Stimulated activated naive CD8-positive, alpha-beta T cell treated with anti-CD3 and anti-CD28 coated beads, Interleukin-15, Interleukin-2, amounts not matched to agents 100 U/mL and 50 U/mL, for 24 hours (primary cell): ENCODE measurements around the gene SORCS1.

Source experiments
- ATAC-seq: fragments of 150-1000 bp; cut with Tn5 transposase; one replicate; pipeline ENCODE4 v1.10.0; 2021
- DNase-seq: peaks from one replicate; pipeline ENCODE4 v3.0.0; 2021

Gene SORCS1

GRCh38 chr10:107163881-107164861 is at the start of gene SORCS1:
SORCS1 (minus strand) TSS chr10:107164706.
- DNase-seq, result peak; percentile 2
- no peak for ATAC-seq

- DNase-seq (no peak), ATAC-seq (no peak)
Observed at GRCh38 chr10:107214261-107214660, 49.8 kb upstream of the SORCS1 start.

DNA sequence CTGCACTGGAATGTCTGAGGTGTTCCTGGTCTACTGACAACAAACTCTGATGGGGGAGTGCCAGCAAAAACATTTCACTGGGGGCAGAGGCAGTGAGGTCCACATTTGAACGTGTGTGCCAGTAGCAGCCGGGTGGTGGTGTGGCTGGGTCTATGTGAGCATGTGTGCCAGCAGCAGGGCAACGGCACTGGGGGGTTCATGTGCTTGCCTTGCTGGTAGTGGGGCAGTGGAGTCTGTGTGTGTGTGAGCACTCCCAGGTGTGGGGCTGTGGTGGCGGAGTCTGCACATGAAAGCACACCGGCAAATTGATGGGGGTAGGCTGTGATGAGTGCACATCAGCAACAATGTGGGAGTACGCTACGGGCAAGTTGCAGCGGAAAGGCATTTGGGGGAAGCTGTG is 49.4 kb upstream of the SORCS1 start:
- ATAC-seq, result no peak
- DNase-seq, result no peak

DNA sequence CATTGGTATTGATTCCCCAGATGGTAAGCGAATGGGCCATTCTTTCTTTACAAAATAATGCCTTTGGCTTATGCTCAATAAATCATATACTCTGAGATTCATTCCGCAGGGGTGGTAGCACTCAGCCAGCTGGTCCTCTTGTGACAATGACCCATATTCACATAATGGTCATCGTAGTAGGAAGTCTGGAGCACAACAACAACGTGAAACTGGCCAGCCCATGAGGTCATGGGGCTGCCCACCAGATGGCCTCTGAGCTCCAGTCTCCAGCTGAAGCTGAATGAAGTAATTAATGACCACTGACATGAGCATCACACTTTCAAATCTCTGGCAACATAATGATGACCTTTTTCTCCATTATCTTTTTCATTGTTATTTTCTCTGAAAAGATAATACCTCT is 42.3 kb upstream of the SORCS1 start:
- no peak for DNase-seq
- no peak for ATAC-seq

- no peak for ATAC-seq
Observed at GRCh38 chr10:107169516-107169915, 5.0 kb upstream of the SORCS1 start.

GRCh38 chr10:107168738-107169137 is 4.2 kb upstream of the SORCS1 start:
- ATAC-seq (no peak), DNase-seq (no peak)

More at GRCh38 chr10:107169516-107169915, 5.0 kb upstream of the SORCS1 start:
- DNase-seq, result no peak

DNA sequence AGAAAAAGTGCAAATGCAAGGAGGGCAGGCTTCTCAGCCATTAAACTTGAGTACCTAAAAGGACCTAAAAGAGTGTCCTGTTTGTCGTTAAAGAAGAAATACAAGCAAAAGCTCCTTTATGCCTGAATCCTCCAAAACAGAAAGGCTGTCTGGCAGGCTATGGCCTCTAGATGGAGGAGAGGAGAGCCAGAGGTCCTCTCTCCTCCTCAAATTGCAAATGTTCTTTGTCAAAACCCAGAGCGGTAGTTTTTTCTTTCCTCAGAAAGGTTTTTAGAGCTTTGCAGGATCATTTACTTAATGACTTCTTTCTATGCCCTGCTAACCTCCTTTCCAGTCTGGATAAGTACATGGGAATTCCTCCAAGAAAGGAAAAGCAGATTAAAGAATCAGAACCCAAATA is 1.9 kb upstream of the SORCS1 start:
- no peak for DNase-seq

DNA sequence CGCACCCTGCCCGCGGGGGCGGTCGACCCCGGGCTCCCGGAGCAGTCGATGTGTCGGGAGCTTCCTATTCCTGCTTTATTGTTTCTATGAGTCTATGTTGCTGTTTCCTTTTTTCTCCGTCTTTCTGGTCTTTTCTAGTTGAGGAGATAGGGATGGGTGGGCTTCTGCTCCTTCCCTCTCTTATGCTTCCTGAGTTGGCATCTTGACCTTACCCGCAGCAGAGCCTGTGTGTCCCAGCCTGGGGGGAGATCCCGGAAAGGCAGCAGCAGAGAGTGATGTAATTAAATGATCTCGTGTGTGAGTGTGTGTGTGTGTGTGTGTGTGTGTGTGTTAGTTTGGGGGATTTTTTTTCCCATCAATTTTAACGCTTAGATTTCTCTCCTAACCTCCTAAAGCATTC is 486 bp upstream of the SORCS1 start:
- DNase-seq (no peak), ATAC-seq (no peak)

More for the DNA sequence above, 1.9 kb upstream of the SORCS1 start:
- ATAC-seq, result no peak

GRCh38 chr10:107163076-107163855 is 1.2 kb downstream of the SORCS1 start:
- DNase-seq, result no peak

DNA sequence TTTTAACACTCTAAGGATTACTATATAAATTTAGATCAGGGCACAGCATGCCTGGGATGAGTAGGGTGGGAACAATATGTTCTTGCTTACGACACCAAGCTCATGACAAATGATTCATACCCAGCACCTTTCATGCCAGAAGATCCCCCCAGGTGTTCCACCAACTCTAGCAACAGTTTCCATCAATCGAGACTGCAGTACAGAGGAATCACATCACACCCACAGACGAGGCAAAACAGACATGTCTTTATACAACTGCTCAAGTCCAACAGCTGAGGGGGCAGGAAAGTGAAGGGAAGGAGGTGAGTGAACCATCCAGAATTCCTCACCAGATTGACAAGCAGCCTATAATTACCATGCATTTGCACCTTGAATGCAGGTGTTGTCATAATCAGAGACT is 3.6 kb downstream of the SORCS1 start:
- ATAC-seq (no peak), DNase-seq (no peak)

More at GRCh38 chr10:107163076-107163855, 1.2 kb downstream of the SORCS1 start:
- ATAC-seq, result no peak

DNA sequence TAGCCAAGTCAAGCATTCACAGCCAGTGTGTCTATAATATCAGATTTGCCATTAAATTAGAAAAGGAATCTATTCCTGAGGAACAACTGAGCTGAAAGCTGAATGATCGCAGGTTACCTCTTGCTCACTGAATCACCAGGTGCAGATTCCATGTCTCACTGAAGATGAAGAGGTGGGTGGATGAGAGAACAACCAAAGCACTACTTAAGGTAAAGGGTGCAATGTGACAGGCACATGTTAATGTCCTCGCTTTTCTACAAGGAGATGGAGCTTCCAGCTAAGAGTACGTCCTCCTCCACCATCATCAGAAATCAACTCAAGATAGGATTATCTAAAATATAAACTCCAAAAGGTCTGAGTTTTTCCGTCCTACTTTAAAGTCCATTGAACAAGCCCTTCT is 4.6 kb downstream of the SORCS1 start:
- DNase-seq (no peak), ATAC-seq (no peak)

GRCh38 chr10:107157071-107157470 is 7.4 kb downstream of the SORCS1 start:
- DNase-seq (no peak), ATAC-seq (no peak)

DNA sequence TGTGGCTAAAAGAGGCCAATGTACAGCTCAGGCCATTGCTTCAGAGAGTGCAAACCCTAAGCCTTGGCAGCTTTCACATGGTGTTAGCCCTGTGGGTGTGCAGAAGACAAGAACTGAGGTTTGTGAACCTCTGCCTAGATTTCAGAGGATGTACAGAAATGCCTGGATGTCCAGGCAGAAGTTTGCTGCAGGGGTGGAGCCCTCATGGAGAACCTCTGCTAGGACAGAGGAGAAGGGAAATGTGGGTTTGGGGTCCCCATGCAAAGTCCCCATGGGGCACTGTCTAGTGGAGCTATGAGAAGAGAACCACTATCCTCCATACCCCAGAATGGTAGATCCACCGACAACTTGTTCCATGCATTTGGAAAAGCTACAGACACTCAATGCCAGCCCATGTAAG is 12.4 kb downstream of the SORCS1 start:
- ATAC-seq (no peak), DNase-seq (no peak)

DNA sequence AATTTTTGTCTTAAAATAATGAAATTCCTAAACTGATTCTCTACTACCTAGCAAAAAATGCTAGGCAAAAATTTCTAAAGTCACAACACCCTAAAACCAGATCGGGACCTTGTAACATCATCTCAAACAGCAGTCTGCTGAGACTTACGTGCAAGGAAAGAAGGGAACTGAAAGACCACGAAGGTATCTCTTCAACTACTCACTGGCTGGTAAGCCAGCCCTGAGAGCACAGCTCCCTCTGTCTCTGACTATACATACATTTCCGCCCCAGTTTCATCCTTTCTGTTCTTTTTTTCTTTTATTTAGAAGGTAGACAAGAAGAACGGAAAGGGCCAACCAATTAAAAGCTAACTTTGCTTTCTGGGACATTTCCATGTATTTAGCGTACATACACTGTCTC is 15.6 kb downstream of the SORCS1 start:
- DNase-seq, result no peak
- ATAC-seq, result no peak

DNA sequence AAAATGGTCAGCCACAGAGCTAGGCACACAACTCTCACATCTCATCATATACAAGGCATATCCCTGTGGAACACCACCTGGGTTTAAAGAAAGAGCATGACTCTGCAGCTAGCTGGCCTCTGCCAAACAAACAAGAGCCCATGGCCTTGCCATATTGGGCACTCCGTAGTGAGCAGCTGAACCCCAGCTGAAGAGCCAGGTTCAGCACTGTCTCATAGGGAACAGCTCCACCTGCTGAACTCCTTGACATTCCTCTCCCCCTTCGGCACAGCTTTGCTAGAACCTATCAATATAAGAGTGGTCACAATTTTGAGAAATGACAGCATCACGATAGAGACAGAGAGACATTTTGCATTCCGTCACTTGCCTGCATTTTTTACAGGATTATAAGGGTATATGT is 20.0 kb downstream of the SORCS1 start:
- ATAC-seq, result no peak

DNA sequence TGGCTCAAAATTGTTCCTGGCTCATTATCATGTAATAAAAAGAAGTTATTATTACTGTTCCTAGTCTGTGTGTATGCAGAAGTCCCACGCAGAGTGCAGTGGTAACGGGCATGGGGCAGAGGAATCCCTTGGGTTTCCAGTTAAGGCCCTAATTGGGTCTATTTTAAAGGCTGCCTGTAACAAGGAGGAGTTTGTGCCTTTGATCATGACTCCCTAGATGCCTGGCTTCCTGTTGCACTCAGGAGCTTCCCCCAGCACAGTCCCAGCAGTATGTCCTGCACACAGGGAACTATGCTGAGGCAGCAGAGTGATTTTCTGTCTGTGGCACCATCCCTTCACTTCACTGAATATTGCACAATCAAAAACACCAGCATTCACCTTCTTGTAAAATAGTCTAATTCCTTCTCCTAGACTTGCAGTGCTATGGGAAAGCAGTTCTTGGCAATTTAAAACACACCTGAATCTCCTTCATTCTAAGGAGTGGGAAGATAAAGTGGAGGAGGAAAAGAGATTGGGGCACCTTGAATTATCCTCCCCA is 22.9 kb downstream of the SORCS1 start:
- ATAC-seq (no peak), DNase-seq (no peak)

More for the DNA sequence above, 20.0 kb downstream of the SORCS1 start:
- no peak for DNase-seq

DNA sequence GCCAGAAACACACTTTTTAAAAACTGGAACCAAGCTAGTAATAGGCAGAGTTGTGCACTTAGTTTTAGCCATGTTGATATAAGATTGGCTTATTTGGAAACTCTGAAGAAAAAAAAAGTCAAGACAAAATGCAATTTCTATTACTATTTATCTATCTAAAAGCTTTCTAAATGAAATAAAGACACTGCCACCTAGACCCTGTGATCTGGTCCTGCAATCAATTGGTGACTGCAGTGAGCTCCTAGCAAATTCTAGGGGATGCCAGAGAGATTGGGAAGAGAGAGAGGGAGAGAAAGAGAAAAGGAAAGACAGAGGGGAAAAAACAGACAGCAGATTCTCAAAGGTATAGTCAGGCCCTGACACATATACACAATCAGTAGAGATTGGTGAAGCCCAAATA is 25.3 kb downstream of the SORCS1 start:
- ATAC-seq, result no peak
- no peak for DNase-seq

DNA sequence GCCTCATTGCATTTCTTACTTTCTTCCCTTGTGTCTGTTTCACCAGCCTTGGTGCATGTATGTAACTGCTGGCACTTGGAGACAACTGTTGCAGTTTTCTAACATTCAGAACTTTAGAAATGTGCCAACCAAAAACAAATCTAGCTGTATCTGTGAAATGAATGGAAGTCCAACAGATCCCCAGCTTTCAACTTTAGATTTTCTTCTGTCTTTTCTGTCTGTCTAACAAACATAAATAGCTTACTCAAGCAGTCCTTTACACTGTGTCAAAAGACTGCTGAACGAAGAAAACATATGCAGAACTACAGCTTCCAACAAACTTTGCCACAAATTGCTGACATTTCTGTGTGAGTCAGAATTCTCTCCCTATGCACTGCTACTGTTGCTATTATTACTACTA is 30.9 kb downstream of the SORCS1 start:
- DNase-seq (no peak), ATAC-seq (no peak)

DNA sequence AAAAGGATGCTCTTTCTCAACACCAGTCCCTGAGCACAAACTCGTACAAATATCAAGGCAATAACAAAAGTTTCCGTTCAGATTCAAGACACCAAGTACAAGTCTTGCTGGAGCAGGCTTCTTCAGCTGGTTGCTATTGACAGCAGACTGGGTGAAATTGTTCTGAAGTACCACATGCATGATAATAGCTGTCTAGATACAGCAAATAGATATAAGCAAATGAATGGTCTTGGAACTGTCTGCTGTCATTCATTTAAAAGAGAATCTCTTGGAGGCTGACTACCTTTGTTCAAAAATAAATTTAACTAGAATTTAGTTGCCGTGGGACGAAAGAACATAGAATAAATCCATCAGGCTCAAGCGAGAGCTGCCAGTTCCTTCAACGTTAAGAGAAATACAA is 35.5 kb downstream of the SORCS1 start:
- ATAC-seq (no peak), DNase-seq (no peak)

DNA sequence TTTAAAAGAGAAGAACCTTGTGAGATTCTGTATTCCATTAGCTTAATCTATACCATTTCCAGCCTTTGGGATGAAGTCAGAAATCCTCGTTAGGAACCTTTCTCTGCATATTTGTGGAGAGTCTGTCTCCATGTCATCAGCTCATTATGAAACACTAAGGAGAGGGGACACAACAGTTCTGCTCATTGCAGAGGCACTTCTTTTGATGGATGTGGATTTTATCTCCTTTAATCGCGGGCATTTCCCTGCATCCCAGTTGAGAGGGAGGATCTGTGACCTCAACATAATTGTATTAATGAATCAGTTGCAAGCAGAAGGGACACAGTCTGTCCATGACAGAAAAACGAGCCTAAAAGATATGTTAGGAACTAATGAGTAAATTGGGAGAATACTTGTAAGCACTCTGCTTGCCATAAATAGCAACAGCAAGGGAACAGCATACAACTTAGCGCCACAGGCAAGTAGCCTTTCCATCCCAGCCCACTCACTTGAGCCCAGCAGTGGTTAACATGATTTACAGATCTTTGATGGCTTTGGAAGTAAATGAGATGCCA is 37.9 kb downstream of the SORCS1 start:
- ATAC-seq (no peak), DNase-seq (no peak)

GRCh38 chr10:107122703-107123102 is 41.8 kb downstream of the SORCS1 start:
- ATAC-seq, result no peak
- no peak for DNase-seq

DNA sequence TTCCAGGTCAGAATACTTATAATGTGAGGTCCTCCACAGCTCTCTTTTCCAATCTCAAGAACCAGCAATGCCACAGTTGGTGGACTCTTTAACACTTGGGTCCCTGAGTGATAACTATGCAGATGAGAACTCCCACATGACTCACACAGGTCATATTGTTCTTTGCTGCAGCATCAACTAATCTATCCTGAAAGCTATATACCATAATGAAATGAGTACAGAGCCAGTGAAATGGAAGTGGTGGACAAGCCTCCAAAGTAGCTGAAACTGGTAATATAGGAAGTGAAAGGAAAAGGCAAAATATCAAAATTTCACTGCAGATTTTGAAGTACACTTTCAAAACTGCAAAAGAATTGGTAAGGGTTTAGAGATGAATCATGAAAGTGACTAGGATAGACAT is 45.6 kb downstream of the SORCS1 start:
- DNase-seq (no peak), ATAC-seq (no peak)
